Stimulated activated CD4-positive, alpha-beta T cell treated with anti-CD3 and anti-CD28 coated beads, TNF-alpha, amount 100 ng/mL, for 24 hours (primary cell): ENCODE data around the gene UBE2K.
"Not testable (repeated sequence)": the region's sequence is repeated elsewhere in the genome, so short reads cannot be mapped to it uniquely, and the experiment has no call there.

Experiments used
- DNase-seq, 3 experiments: peaks; one replicate each; pipeline ENCODE4 v3.0.0-alpha.2; 2020; ENCODE audit warnings: low read depth in 3 of 3

Gene UBE2K

DNA sequence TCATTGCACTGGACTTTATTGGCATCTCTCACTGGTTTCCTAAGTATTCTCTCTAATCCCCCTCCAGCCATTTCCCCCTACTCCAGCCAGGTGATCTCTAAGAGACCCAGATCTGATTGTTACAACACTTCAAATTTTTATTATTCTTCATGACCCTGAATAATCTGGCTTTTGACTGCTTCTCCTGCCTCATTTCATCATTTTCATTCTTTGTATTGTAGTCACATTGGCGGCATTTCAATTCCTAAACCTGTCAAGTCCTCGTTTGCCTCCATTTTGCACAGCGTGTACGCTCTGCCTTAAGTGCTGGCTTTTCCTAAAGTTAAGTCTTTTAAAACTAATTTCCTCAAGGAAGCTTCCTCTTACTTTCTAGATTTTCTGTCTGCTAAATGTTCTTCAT lies 31.6 kb downstream of the UBE2K start:
- no peak for DNase-seq

- no peak for DNase-seq
Observed at GRCh38 chr4:39730072-39730471, 32.1 kb downstream of the UBE2K start.

GRCh38 chr4:39731908-39732307 lies 34.0 kb downstream of the UBE2K start:
- no peak for DNase-seq

DNA sequence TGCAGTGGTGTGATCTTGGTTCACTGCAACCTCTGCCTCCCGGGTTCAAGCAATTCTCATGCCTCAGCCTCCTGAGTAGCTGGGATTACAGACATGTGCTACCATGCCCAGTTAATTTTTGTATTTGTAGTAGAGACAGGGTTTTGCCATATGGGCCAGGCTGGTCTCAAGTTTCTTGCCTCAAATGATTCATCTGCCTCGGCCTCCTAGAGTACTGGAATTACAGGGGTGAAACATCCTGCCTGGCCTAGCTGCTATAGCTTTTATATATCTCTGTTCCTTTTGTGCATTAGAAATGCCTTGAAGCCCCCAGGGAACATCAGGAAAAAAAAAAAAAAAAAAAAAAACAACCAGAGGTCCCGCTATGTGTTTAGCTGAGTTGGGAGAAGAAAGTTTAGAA lies 34.8 kb downstream of the UBE2K start:
- DNase-seq = no peak

GRCh38 chr4:39739591-39739990 lies 41.7 kb downstream of the UBE2K start:
- not testable (repeated sequence) for DNase-seq

- no peak for DNase-seq
Observed at GRCh38 chr4:39741401-39741800, 43.5 kb downstream of the UBE2K start.

GRCh38 chr4:39745920-39746319 lies 48.0 kb downstream of the UBE2K start:
- no peak for DNase-seq

- no peak for DNase-seq
Observed at GRCh38 chr4:39750216-39750615, 52.3 kb downstream of the UBE2K start.

- no peak for DNase-seq
Observed at GRCh38 chr4:39754309-39754708, 56.4 kb downstream of the UBE2K start.

- DNase-seq = no peak
Observed at GRCh38 chr4:39756159-39756558, 58.2 kb downstream of the UBE2K start.

GRCh38 chr4:39758176-39758575 lies 60.2 kb downstream of the UBE2K start:
- DNase-seq = no peak

- no peak for DNase-seq
Observed at GRCh38 chr4:39759569-39759968, 61.6 kb downstream of the UBE2K start.

DNA sequence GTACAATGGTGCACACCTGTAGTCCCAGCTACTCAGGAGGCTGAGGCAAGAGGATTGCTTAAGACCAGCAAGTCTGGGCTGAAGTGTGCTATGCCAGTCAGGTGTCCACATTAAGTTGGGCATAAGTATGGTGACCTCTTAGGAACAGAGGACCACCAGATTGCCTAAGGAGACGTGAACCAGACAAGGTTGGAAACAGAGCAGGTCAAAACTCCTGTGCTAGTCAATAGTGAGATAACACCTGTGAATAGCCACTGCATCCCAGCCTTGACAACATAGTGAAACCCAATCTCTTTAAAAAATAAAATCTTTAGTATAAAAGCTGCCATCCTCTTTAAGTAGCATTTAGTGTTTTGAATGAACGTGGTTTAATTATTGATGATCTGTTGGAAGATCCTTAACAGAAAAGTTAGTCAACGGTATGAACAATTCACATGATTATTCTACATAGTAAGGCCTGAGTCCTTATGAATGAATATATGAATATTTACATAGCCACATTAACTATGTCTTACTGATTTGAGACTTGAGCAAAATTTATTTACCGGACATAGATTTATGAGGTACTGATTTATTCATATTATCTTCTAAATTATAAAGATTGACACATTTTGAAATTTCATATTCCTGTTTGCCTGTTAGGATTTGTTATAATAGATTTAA lies 63.2 kb downstream of the UBE2K start:
- DNase-seq = no peak

- DNase-seq = no peak
Observed at GRCh38 chr4:39763714-39764572, 66.0 kb downstream of the UBE2K start.

DNA sequence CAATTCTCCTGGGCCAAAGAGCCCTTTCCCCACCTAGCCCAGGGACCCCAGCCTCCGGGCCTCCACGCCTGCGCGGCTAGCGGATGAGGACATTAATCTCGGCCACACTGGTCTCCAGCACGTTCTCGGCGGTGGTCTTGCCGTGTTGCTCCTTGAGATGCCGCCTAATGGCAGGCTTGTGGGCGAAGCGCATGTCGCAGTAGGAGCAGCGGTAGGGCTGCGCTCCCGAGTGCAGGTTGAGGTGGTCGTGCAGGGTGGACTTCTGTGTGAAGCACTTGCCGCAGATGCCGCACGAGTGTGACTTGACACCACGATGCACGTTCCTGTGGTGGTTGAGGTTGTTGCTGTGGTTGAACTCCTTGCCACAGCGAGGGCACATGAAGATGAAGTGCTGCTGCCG lies 72.1 kb downstream of the UBE2K start:
- no peak for DNase-seq

DNA sequence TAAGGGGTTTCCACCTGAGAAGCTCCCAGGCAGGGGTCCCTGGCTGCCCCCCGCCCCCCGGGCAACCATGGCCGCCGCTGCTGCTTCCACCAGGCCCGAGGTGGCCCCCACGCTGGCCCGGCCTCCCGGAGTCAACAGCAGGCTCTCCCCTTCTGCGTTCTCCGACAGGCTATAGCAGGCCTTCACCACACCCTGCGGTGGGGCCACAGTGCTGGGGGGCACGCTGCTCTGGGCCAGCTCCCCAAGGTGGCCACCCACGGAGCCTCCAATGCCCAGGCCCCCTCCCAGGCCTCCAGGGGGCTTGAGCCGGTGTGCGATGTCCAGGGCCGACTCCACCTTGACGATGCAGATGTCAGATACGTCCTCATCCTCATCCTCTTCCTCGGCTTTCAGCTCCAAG lies 72.5 kb downstream of the UBE2K start:
- no peak for DNase-seq

DNA sequence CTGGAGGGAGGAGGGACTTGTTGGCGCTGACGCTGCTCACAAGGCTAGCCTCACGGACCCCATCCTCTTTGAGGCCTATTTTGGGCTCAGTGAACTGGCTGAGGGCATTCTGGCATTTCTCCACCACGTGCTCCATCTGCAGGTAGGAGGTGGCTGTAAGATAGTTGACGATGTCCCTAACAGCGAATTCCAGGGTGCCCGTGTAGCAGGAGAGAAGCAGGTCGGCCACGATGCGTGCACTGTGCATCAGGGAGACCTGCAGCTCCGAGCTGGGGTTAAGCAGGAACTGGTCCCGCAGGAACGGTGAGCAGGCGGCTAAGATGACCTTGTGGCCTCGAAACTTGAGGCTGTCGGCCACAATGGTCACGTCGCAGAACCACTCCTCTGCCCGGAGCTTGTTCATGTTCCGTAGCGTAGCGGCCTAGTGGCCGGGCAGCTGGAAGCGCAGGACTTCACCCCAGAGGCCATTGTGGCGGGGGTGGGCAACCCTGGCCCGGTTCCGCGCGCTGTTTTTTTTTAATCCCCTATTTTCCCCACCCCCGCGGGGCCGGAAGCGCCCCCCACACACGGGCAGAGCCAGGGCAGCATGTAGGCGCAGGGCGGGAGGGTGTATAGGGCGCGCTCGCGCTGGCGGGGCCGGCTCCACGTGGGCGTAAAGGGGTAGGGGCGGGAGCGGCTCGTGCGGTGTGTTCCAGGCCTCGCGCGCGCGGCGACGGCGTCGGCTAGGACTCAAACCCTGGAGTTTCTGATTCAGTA lies 73.2 kb downstream of the UBE2K start:
- no peak for DNase-seq

DNA sequence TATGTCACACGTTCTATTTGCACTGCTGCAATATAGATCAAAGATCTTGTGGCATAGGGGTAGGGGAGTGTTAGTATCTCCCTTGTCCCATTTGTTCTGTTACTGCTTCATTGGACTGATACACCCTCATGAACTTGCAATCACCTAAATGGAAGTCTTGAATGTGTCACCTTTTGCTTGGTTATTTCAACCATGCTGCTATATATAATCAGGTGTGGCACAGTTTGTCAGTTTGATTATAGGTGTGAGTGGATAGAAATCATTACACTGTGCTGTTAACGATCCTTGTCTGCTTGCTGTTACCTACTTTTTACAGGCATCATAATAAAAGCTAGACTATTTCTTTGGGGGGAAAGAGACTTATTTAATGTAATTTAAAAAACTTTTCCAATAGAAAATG lies 84.1 kb downstream of the UBE2K start:
- DNase-seq = not testable (repeated sequence)

DNA sequence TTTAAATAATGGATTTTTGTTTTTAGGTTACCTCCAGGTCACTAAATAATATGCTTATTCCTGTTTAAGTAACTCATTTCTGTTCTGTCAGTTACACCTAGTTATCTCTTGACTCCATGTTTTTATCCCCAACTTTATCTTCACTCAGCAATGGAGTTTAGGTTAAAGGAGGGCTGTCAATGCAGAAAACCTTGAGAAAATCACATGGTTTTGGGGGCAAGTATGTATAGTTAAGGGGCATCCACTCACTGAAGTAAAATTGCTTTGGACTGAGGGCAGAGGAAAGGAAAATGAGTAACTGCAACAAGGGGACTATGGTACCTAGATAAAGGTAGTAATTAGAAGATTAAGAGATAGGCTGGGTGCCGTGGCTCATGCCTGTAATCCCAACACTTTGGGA lies 87.1 kb downstream of the UBE2K start:
- DNase-seq = no peak

DNA sequence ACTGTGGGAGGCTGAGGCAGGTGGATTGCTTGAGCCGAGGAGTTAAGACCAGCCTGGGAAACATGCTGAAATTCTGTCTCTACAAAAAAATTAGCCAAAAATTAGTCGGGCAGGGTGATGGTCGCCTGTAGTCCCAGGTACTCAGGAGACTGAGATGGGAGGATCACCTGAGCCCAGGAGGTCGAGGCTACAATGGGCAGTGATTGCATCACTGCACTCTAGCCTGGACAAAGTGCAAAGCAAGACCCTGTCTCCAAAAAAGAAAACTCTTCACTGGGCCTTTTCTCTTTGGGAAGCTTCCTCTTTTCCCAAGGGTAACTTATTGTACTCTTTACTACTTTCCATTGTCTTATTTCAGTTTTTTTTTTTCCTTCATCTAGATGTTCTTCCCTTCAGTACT lies 88.9 kb downstream of the UBE2K start:
- no peak for DNase-seq

DNA sequence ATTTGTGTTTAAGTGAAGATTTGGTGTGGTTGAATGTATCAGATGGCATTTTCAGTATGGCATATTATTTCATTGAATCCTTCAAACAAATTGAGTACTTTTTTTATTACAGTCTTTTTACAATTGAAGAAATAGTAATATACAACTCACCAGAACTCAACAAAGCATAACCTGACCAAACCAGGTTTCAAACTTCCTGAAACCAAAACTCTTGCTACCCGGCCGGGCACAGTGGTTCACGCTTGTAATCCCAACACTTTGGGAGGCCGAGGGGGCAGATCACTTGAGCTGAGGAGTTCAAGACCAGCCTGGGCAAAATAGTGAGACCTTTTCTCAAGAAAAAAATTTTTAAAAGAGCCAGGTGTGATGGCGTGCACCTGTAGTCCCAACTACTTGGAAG lies 94.2 kb downstream of the UBE2K start:
- no peak for DNase-seq

DNA sequence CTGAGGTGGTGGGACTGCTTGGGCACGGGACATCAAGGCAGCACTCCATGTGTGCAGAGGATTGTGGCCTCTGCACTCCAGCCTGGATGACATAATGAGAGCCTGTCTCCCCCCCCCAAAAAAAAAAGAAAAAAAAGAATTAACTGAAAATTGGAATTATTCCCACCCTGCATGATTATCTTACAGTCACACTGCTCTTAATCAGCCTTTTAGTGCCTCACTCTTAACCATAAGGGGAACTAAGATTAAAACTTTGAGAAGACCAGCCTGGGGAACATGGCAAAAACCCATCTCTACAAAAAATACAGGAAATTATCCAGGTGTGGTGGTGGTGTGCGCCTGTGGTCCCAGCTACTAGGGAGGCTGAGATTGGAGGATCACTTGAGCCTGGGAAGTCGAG lies 94.6 kb downstream of the UBE2K start:
- DNase-seq = no peak

DNA sequence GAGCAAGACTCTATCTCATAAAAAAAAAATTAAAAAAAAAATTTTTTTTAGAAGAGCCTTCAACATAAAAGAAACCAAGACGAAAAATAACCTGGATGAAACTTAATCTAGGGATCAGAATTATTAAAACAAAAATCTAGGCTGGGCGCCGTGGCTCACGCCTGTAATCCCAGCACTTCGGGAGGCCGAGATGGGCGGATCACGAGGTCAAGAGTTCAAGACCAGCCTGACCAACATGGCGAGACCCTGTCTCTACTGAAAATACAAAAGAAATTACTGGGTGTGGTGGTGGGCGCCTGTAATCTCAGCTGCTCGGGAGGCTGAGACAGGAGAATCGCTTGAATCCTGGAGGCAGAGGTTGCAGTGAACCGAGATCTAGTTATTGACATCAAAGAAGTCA lies 95.0 kb downstream of the UBE2K start:
- not testable (repeated sequence) for DNase-seq
